GM12864 (cell line): ENCODE results near the gene GUK1.

Experiments
- DNase-seq: peaks from one replicate; pipeline ENCODE4 v3.0.0-alpha.2; 2011; ENCODE audit warnings: low read depth
- H3K4me3 ChIP-seq: 2 replicates; pipeline ENCODE4 v1.5.1; 2011; ENCODE audit warnings: mild to moderate bottlenecking, low read depth, low read length, control low read depth
- CTCF ChIP-seq: IDR thresholded peaks from 2 replicates; pipeline ENCODE4 v1.5.1; 2011; ENCODE audit warnings: low read depth, mild to moderate bottlenecking, moderate library complexity, low read length, control low read depth, inconsistent platforms; ENCODE audit errors: missing control alignments

The GUK1 gene

GRCh38 chr1:228150461-228151179 lies 10.5 kb downstream of the GUK1 start:
- H3K4me3 ChIP-seq: no peak overlapping the region
- DNase-seq: no peak
- TF ChIP-seq CTCF: no peak

- TF ChIP-seq CTCF: no peak
- H3K4me3 ChIP-seq: no peak overlapping the region
- DNase-seq: no peak
These were observed 11.3 kb downstream of the GUK1 start for GRCh38 chr1:228151180-228151925.

GRCh38 chr1:228152097-228152917 lies 12.2 kb downstream of the GUK1 start:
- no peak for DNase-seq
- no peak for TF ChIP-seq CTCF

GRCh38 chr1:228152918-228153258 lies 12.8 kb downstream of the GUK1 start:
- TF ChIP-seq CTCF: no peak
- no peak for DNase-seq
- no peak overlapping the region for H3K4me3 ChIP-seq

More at GRCh38 chr1:228152097-228152917, 12.2 kb downstream of the GUK1 start:
- no peak overlapping the region for H3K4me3 ChIP-seq

GRCh38 chr1:228154021-228154669 lies 14.1 kb downstream of the GUK1 start:
- no peak for DNase-seq
- TF ChIP-seq CTCF: no peak
- H3K4me3 ChIP-seq: no peak overlapping the region

GRCh38 chr1:228154670-228155571 lies 14.8 kb downstream of the GUK1 start:
- no peak overlapping the region for H3K4me3 ChIP-seq
- TF ChIP-seq CTCF: no peak
- no peak for DNase-seq
